ENCODE measurements around the gene SAMD4B. TPM values are rescaled to one million over a fixed set of nuclear protein-coding genes. Genes with fewer than 3 reads are reported as not detected.

Gene SAMD4B
- total and polyA plus RNA-seq, 2 experiments from 2014 or later = 104 to 172 TPM

GRCh38 chr19:39319098-39319891 lies 22.9 kb upstream of the SAMD4B start:
- peaks cover 4% of the 10 kb centered on the region; the same call in 1 of the 3 replicates for H3K9me3 Mint-ChIP-seq
- no peak overlapping the region for H3K27ac Mint-ChIP-seq
- Histone ChIP-seq H2AFZ (0 out of 2 replicates have a peak overlapping the region, but pooled peaks have one; percentile 32), H3K4me2 (peak overlapping the region; percentile 89), H4K20me1 (replicated peaks; ENCODE audit: insufficient read depth) (no peaks in the 10 kb centered on the region; the same call in 1 of the 2 replicates), H3K4me3 (peak overlapping the region; percentile 83), H3F3A (replicated peaks; ENCODE audit: low read depth) (0 out of 2 replicates have a peak, but pooled peaks cover 2% of the 10 kb centered on the region), H3K36me3 (ENCODE audit: insufficient read depth) (no peaks in the 10 kb centered on the region), H3K79me2 (replicated peaks; ENCODE audit: insufficient read depth) (peaks cover 5% of the 10 kb centered on the region; the same call in 1 of the 2 replicates), H3K4me1 (ENCODE audit: insufficient read depth) (peaks cover 7% of the 10 kb centered on the region), H3K9me2 (ENCODE audit: insufficient read depth) (no peaks in the 10 kb centered on the region), H3K27me3 (ENCODE audit: insufficient read depth) (peaks cover 11% of the 10 kb centered on the region; the same call in 1 of the 2 replicates), H3K27ac (ENCODE audit: low read depth) (no peak overlapping the region)
- TF ChIP-seq ZNF114 (CRISPR knock-in tag; IDR thresholded peaks at IDR 0.05) (no peak), JUNB (IDR thresholded peaks at IDR 0.05; ENCODE audit: unreplicated experiment) (no peak), EZH2phosphoT487 (IDR thresholded peaks at IDR 0.05; ENCODE audit: unreplicated experiment) (no peak), CTCF (conservative IDR thresholded peaks at IDR 0.05; ENCODE audit: low read depth in 2 of 2) (no peak), CREB1 (CRISPR knock-in tag; IDR thresholded peaks at IDR 0.05; ENCODE audit: low read depth) (no peak), REST (IDR thresholded peaks at IDR 0.05; ENCODE audit: unreplicated experiment) (no peak), NANOG (IDR thresholded peaks at IDR 0.05; ENCODE audit: borderline replicate concordance) (no peak), STAT1 (IDR thresholded peaks at IDR 0.05; ENCODE audit: unreplicated experiment) (no peak), ZNF331 (CRISPR knock-in tag; IDR thresholded peaks at IDR 0.05; ENCODE audit: low read depth) (no peak), EZH2 (IDR thresholded peaks at IDR 0.05; ENCODE audit: low read depth, unreplicated experiment) (no peak), ZNF462 (CRISPR knock-in tag; IDR thresholded peaks at IDR 0.05) (no peak), ETS1 (IDR thresholded peaks at IDR 0.05) (no peak), POLR2AphosphoS5 (IDR thresholded peaks at IDR 0.05; ENCODE audit: low read depth) (no peak)
- H3K36me3 Mint-ChIP-seq (ENCODE audit: low read depth) = no peaks in the 10 kb centered on the region; the same call in 2 of the 3 replicates
- DNase-seq (ENCODE audit: low spot score) (no peak), ATAC-seq (no peak)
- peak overlapping the region; percentile 89 for H3K4me3 Mint-ChIP-seq
- peaks cover 11% of the 10 kb centered on the region for H3K4me1 Mint-ChIP-seq
- H3K27me3 Mint-ChIP-seq (ENCODE audit: insufficient read depth, low read depth, poor library complexity) = peaks cover 27% of the 10 kb centered on the region

All from GM23338 (cell line).